Sigmoid colon (tissue), 7 donors: ENCODE data around the gene XPNPEP3. TPM values are rescaled to one million over a fixed set of nuclear protein-coding genes. Genes with fewer than 3 reads are reported as not detected.

Source experiments
- DNase-seq: peaks from one replicate; pipeline ENCODE4 v3.0.0-alpha.2; 2019
- H3K27ac ChIP-seq, 4 donors: fragments of 200-600 bp; sonication (generic); one replicate each; pipeline ENCODE4 v1.5.1; 2016 to 2019; ENCODE audit warnings: mild to moderate bottlenecking in 1 of 4
- H3K27me3 ChIP-seq, 3 donors: fragments of 200-600 bp; sonication (generic); one replicate each; pipeline ENCODE4 v1.5.1; 2019; ENCODE audit warnings: mild to moderate bottlenecking in 1 of 3
- H3K36me3 ChIP-seq, 4 donors: fragments of 200-600 bp; sonication (generic); one replicate each; pipeline ENCODE4 v1.5.1; 2016 to 2019
- H3K4me1 ChIP-seq, 4 donors: fragments of 200-600 bp; sonication (generic); one replicate each; pipeline ENCODE4 v1.5.1; 2017 to 2019
- H3K4me3 ChIP-seq, 4 donors: fragments of 200-600 bp; sonication (generic); one replicate each; pipeline ENCODE4 v1.5.1; 2017 to 2019; ENCODE audit warnings: mild to moderate bottlenecking in 2 of 4, moderate library complexity in 1 of 4
- H3K9me3 ChIP-seq, 4 donors: fragments of 200-600 bp in 3 of 4; sonication (generic) in 3 of 4; one replicate each; pipeline versions ENCODE4 v1.5.1 to v1.6.1; 2013 to 2019
- CTCF ChIP-seq, 4 experiments: fragments of 450-650 bp in 3 of 4; fragments of 200-600 bp in 1 of 4; IDR thresholded peaks; one replicate each; pipeline ENCODE4 v1.5.1; 2016 to 2019; ENCODE audit warnings: antibody characterized with exemption in 4 of 4, mild to moderate bottlenecking in 3 of 4, moderate library complexity in 2 of 4
- EP300 ChIP-seq, 4 donors: sonication (generic); formaldehyde crosslinking; IDR thresholded peaks; one replicate each; pipeline ENCODE4 v1.6.1; 2017; ENCODE audit warnings: antibody characterized with exemption in 4 of 4
- POLR2A ChIP-seq, 2 donors: fragments of 450-650 bp; IDR thresholded peaks; one replicate each; pipeline ENCODE4 v1.6.1; 2016; ENCODE audit warnings: antibody characterized with exemption in 2 of 2, mild to moderate bottlenecking in 2 of 2, moderate library complexity in 2 of 2
- POLR2AphosphoS5 ChIP-seq, 4 donors: sonication (generic); formaldehyde crosslinking; IDR thresholded peaks; one replicate each; pipeline ENCODE4 v1.6.1; 2017; ENCODE audit warnings: antibody characterized with exemption in 4 of 4
- WGBS, 2 donors: extraction: QIAGEN DNeasy Blood & Tissue Kit; methylation state at CpG; one replicate each; pipeline ENCODE4 v1.1.7; 2013; 5-methylcytosine and 5-hydroxymethylcytosine counted together
- intact Hi-C: fragments of 100-400 bp; cut with DNase I; formaldehyde crosslinking; loops from one replicate; pipeline ENCODE4 v1.15.1; 2023
- polyA plus RNA-seq, 3 donors: library from polyadenylated mRNA; stranded (reverse); fragments of 200-250 nt; gene quantifications; one replicate each; pipeline ENCODE4 v1.2.3, GENCODE V29; 2013
- total RNA-seq, 4 donors: library from RNA; depleted of rRNA; stranded (reverse); fragments of >200 nt; gene quantifications; one replicate each; pipeline ENCODE4 v1.1.0, GENCODE V29; 2016
- donor health status: healthy with polysubstance abuse.
- donor health status: Bipolar disorder and iron deficiency.
- donor health status: healthy.

The XPNPEP3 gene
- total and polyA plus RNA-seq, 7 donors: 3.9 to 13.6 (median 9.6) TPM

- DNase-seq: no peak
- Histone ChIP-seq H3K27ac (no peak overlapping the region), H3K4me3 (no peak overlapping the region), H3K9me3 (no peaks in the 10 kb centered on the region), H3K36me3 (peaks cover 0 to 46% (median 5%) of the 10 kb centered on the region in 4 donors), H3K4me1 (no peaks in the 10 kb centered on the region), H3K27me3 (no peaks in the 10 kb centered on the region)
- 96 to 99% methylated on average over 3 of the region's 3 CpGs for WGBS, 2 donors
- no peak for TF ChIP-seq POLR2AphosphoS5 (IDR thresholded peaks at IDR 0.05)
- TF ChIP-seq EP300 (IDR thresholded peaks at IDR 0.05): no peak
- TF ChIP-seq CTCF (IDR thresholded peaks at IDR 0.05): no peak
- TF ChIP-seq POLR2A (IDR thresholded peaks at IDR 0.05): no peak
- intact Hi-C loops: no loop called here
These were observed 17.1 kb downstream of the XPNPEP3 start for GRCh38 chr22:40874016-40874415.

- H3K27me3 ChIP-seq: no peaks in the 10 kb centered on the region
- H3K27ac ChIP-seq: no peak overlapping the region
- 96 to 97% methylated on average over 3 of the region's 3 CpGs for WGBS, 2 donors
- peaks cover 0 to 42% (median 5%) of the 10 kb centered on the region in 4 donors for H3K36me3 ChIP-seq
- TF ChIP-seq POLR2AphosphoS5 (IDR thresholded peaks at IDR 0.05) (no peak), EP300 (IDR thresholded peaks at IDR 0.05) (no peak), CTCF (IDR thresholded peaks at IDR 0.05) (no peak), POLR2A (IDR thresholded peaks at IDR 0.05) (no peak)
- no peaks in the 10 kb centered on the region for H3K4me1 ChIP-seq
- DNase-seq: no peak
- H3K9me3 ChIP-seq: no peaks in the 10 kb centered on the region
- intact Hi-C loops: no loop called here
- no peak overlapping the region for H3K4me3 ChIP-seq
These were observed 18.2 kb downstream of the XPNPEP3 start for GRCh38 chr22:40875111-40875510.

- no peaks in the 10 kb centered on the region for H3K4me1 ChIP-seq
- no peak for DNase-seq
- WGBS, 2 donors: 16 to 78% methylated on average over 1 of the region's 1 CpG
- H3K9me3 ChIP-seq: no peaks in the 10 kb centered on the region
- H3K27me3 ChIP-seq: no peaks in the 10 kb centered on the region
- intact Hi-C loops: no loop called here
- H3K27ac ChIP-seq: no peak overlapping the region
- H3K4me3 ChIP-seq: no peak overlapping the region
- H3K36me3 ChIP-seq: peaks cover 0 to 35% (median 6%) of the 10 kb centered on the region in 4 donors
- TF ChIP-seq POLR2A (IDR thresholded peaks at IDR 0.05): no peak
- TF ChIP-seq CTCF (IDR thresholded peaks at IDR 0.05): no peak
- TF ChIP-seq POLR2AphosphoS5 (IDR thresholded peaks at IDR 0.05): no peak
- TF ChIP-seq EP300 (IDR thresholded peaks at IDR 0.05): no peak
These were observed 20.0 kb downstream of the XPNPEP3 start for GRCh38 chr22:40876907-40877306.

- no peak overlapping the region for H3K27ac ChIP-seq
- TF ChIP-seq POLR2AphosphoS5 (IDR thresholded peaks at IDR 0.05) (no peak), CTCF (IDR thresholded peaks at IDR 0.05) (no peak), POLR2A (IDR thresholded peaks at IDR 0.05) (no peak), EP300 (IDR thresholded peaks at IDR 0.05) (no peak)
- DNase-seq: no peak
- H3K9me3 ChIP-seq: no peaks in the 10 kb centered on the region
- WGBS, 2 donors: 16 to 60% methylated on average over 3 of the region's 3 CpGs
- intact Hi-C loops: no loop called here
- no peaks in the 10 kb centered on the region for H3K4me1 ChIP-seq
- H3K27me3 ChIP-seq: no peaks in the 10 kb centered on the region
- H3K36me3 ChIP-seq: peaks cover 0 to 39% (median 9%) of the 10 kb centered on the region in 4 donors
- H3K4me3 ChIP-seq: no peak overlapping the region
These were observed 20.5 kb downstream of the XPNPEP3 start for GRCh38 chr22:40877488-40877887.

- H3K27me3 ChIP-seq: no peaks in the 10 kb centered on the region
- H3K4me1 ChIP-seq: no peaks in the 10 kb centered on the region
- no peak overlapping the region for H3K4me3 ChIP-seq
- intact Hi-C loops: no loop called here
- peaks cover 0 to 51% (median 14%) of the 10 kb centered on the region in 4 donors for H3K36me3 ChIP-seq
- no peaks in the 10 kb centered on the region for H3K9me3 ChIP-seq
- WGBS, 2 donors: 91 to 95% methylated on average over 2 of the region's 2 CpGs
- no peak overlapping the region for H3K27ac ChIP-seq
- DNase-seq: no peak
- TF ChIP-seq EP300 (IDR thresholded peaks at IDR 0.05) (no peak), POLR2AphosphoS5 (IDR thresholded peaks at IDR 0.05) (no peak), CTCF (IDR thresholded peaks at IDR 0.05) (no peak), POLR2A (IDR thresholded peaks at IDR 0.05) (no peak)
These were observed 22.0 kb downstream of the XPNPEP3 start for GRCh38 chr22:40878922-40879321.
